Activated CD4-positive, alpha-beta memory T cell treated with anti-CD3 and anti-CD28 coated beads for 36 hours (primary cell): ENCODE results near the gene PSMC5. TPM values are rescaled to one million over a fixed set of nuclear protein-coding genes. Genes with fewer than 3 reads are reported as not detected.
"Not testable (repeated sequence)": the region's sequence is repeated elsewhere in the genome, so short reads cannot be mapped to it uniquely, and the experiment has no call there.

Source experiments
- CTCF ChIA-PET: fragments of 350-600 bp; sonication (Branson Sonifier 250); formaldehyde crosslinking; loops from one replicate; lab custom pipeline; 2021; ENCODE audit warnings: antibody characterized with exemption, inconsistent platforms; lab: Charles Lee
- POLR2A ChIA-PET: fragments of 350-600 bp; sonication (Branson Sonifier 250); formaldehyde crosslinking; loops from one replicate; lab custom pipeline; 2021; ENCODE audit warnings: antibody characterized with exemption; lab: Charles Lee
- DNase-seq: peaks from one replicate; pipeline ENCODE4 v3.0.0-alpha.2; 2020
- H3K27ac Mint-ChIP-seq: one replicate; pipeline ENCODE4 v1.8.0; 2021; ENCODE audit warnings: mixed read lengths
- H3K27me3 Mint-ChIP-seq: one replicate; pipeline ENCODE4 v1.8.0; 2021; ENCODE audit warnings: mixed read lengths
- H3K36me3 Mint-ChIP-seq: one replicate; pipeline ENCODE4 v1.8.0; 2021; ENCODE audit warnings: mixed read lengths
- H3K4me1 Mint-ChIP-seq: one replicate; pipeline ENCODE4 v1.8.0; 2021; ENCODE audit warnings: low read depth, mixed read lengths
- H3K4me3 Mint-ChIP-seq: one replicate; pipeline ENCODE4 v1.8.0; 2021; ENCODE audit warnings: mild to moderate bottlenecking, mixed read lengths
- H3K9me3 Mint-ChIP-seq: one replicate; pipeline ENCODE4 v1.8.0; 2021; ENCODE audit warnings: mixed read lengths
- intact Hi-C: fragments of 100-400 bp; cut with micrococcal nuclease; formaldehyde crosslinking; loops from one replicate; pipeline ENCODE4 v1.15.1; 2023
- total RNA-seq, 2 experiments: library from RNA; stranded (reverse); gene quantifications; one replicate each; pipeline ENCODE4 v1.2.3, GENCODE V29; 2021

PSMC5 gene
- total RNA-seq, 2 experiments from 2014 or later, result 165 to 171 TPM

DNA sequence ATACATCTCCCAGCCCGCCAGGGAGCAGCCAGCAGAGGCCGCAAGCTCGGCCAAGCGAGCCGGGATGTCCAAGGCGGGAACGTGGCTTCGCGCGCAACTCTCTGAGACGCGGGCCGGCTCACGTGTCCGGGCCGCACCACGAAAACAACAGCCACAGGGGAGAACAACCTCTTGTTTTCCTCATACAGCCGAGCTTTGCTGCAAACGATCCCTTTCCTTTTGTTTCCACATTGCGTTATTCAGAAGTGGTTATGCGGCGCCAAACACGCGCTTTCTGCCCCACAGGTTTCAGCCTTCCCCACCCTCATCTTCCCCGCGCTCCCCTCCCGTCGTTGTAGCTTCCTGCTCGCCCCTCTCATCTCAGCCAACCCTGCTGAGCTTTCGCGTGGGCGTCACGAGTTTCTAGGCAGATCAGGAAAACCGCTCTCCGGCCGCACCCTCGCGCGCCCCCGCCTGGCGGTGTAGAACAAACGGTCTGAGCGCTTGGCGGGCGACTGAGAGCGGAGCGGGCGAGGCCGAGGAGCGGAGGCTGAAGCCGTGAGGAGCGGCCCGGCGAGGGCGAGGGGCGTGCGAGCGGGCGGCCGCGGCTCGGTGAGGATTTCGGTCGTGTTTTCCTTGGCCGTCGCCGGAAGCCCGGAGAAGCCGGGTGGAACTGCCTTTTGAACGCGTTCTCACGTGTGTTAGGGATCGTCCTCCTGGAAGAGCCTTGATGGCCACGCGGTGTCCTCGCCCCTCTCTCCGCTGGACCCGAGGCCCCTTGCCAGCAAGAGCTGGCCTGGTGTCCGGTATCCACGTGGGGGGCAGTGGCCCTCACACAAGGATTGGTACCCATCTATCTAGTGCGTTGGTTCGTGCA is 21.8 kb downstream of the PSMC5 start:
- intact Hi-C loops, result no loop called here

DNA sequence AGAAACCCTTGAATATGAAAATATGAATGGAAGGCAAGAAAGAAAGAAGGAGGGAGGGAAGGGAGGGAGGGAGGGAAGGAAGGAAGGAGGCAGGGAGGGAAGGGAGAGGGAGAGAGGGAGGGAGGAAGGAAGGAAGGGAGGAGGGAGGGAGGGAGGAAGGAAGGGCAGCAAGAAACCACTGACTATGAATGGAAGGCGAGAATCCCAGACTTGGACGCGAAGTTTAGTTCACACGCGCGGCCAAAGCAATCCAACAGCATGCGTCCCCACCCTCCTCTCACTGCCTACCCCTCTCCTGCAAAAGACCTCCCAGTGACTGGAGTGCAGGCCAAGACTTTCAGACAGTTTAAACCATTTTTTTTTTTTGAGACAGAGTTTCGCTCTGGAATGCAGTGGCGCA is 23.2 kb downstream of the PSMC5 start:
- ChIA-PET POLR2A (no interaction called here), CTCF (interaction anchor here (0.8 to 7.0 kb wide), 2 partner anchors 10 to 16 kb away, joined by 4 to 42 read pairs; no protein-coding TSS in a partner anchor)
- Mint-ChIP-seq H3K9me3 (peaks cover 5% of the 10 kb centered on the region), H3K36me3 (no peaks in the 10 kb centered on the region), H3K27ac (no peak overlapping the region), H3K4me3 (no peak overlapping the region), H3K27me3 (no peaks in the 10 kb centered on the region), H3K4me1 (peaks cover 15% of the 10 kb centered on the region)
- no peak for DNase-seq
- intact Hi-C loops, result no loop called here

More for the DNA sequence above, 21.8 kb downstream of the PSMC5 start:
- no peaks in the 10 kb centered on the region for H3K36me3 Mint-ChIP-seq
- H3K4me3 Mint-ChIP-seq, result peak overlapping the region; percentile 59
- no peaks in the 10 kb centered on the region for H3K27me3 Mint-ChIP-seq
- H3K9me3 Mint-ChIP-seq, result peaks cover 5% of the 10 kb centered on the region
- POLR2A ChIA-PET, result interaction anchor here (0.7 to 1.1 kb wide), 3 partner anchors 8 to 171 kb away, joined by 3 to 5 read pairs (median 3); partner anchors contain the start of gene ICAM2
- peak overlapping the region; percentile 80 for H3K27ac Mint-ChIP-seq
- peaks cover 18% of the 10 kb centered on the region for H3K4me1 Mint-ChIP-seq
- CTCF ChIA-PET, result interaction anchor here (0.6 to 3.2 kb wide), 26 partner anchors 9 to 297 kb away, joined by 3 to 30 read pairs (median 4); partner anchors contain the start of genes CCDC47, DDX42, FTSJ3 and MAP3K3
- peak; percentile 98 for DNase-seq

DNA sequence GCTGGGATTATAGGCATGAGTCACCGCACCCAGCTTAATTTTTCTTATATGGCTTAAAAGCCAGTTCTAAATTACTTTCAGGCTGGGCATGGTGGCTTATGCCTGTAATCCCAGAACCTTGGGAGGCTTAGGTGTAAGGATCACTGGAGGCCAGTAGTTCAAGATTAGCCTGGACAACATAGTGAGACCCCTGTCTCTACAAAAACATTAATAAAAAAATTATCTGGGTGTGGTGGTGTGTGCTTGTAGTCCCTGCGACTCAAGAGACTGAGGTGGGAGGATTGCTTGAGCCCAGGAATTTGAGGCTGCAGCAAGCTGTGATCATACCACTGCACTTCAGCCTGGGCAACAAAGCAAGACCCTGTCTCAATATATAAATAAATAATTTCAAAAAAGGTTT is 26.0 kb downstream of the PSMC5 start:
- H3K9me3 Mint-ChIP-seq, result peaks cover under 1% of the 10 kb centered on the region
- intact Hi-C loops, result no loop called here
- H3K27me3 Mint-ChIP-seq, result no peaks in the 10 kb centered on the region
- DNase-seq, result no peak
- no peak overlapping the region for H3K27ac Mint-ChIP-seq
- ChIA-PET POLR2A (no interaction called here), CTCF (interaction anchor here (7.0 kb wide), 1 partner anchor 13 kb away, joined by 42 read pairs; no protein-coding TSS in a partner anchor)
- H3K36me3 Mint-ChIP-seq, result no peaks in the 10 kb centered on the region
- H3K4me3 Mint-ChIP-seq, result no peak overlapping the region
- peaks cover 7% of the 10 kb centered on the region for H3K4me1 Mint-ChIP-seq

DNA sequence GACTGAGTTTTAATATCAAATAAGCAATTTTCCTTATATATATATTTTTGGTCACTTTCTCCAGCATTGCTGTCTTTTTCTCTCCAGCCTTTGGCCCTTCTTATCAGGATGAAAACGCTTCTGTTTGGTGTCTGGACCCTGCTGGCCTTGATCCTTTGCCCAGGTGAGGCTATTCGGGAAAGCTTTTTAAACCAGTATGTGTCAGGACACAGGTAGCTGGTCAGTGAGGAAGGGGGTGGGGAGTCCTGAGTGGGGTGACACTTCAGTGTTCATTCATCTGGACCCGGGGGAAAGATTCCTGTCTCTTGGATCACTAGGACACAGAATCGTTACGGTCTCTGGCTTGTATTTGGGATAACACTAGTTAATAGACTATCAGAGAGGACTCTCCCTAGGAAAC is 27.5 kb downstream of the PSMC5 start:
- no peak overlapping the region for H3K27ac Mint-ChIP-seq
- DNase-seq, result no peak
- intact Hi-C loops, result no loop called here
- H3K27me3 Mint-ChIP-seq, result no peaks in the 10 kb centered on the region
- no peaks in the 10 kb centered on the region for H3K9me3 Mint-ChIP-seq
- H3K4me3 Mint-ChIP-seq, result no peak overlapping the region
- no peaks in the 10 kb centered on the region for H3K4me1 Mint-ChIP-seq
- ChIA-PET CTCF (interaction anchor here (1.0 to 7.0 kb wide), 2 partner anchors 12 to 279 kb away, joined by 7 to 42 read pairs; no protein-coding TSS in a partner anchor), POLR2A (no interaction called here)
- no peaks in the 10 kb centered on the region for H3K36me3 Mint-ChIP-seq

- Mint-ChIP-seq H3K27me3 (peaks cover 2% of the 10 kb centered on the region), H3K36me3 (no peaks in the 10 kb centered on the region), H3K27ac (no peak overlapping the region), H3K4me1 (no peaks in the 10 kb centered on the region), H3K9me3 (no peaks in the 10 kb centered on the region), H3K4me3 (no peak overlapping the region)
- intact Hi-C loops, result no loop called here
- no peak for DNase-seq
- CTCF ChIA-PET, result interaction anchor here (1.0 to 7.0 kb wide), 3 partner anchors 11 to 278 kb away, joined by 3 to 42 read pairs (median 7); no protein-coding TSS in a partner anchor
- POLR2A ChIA-PET, result no interaction called here
Measured at GRCh38 chr17:63855185-63855584, 28.0 kb downstream of the PSMC5 start.

DNA sequence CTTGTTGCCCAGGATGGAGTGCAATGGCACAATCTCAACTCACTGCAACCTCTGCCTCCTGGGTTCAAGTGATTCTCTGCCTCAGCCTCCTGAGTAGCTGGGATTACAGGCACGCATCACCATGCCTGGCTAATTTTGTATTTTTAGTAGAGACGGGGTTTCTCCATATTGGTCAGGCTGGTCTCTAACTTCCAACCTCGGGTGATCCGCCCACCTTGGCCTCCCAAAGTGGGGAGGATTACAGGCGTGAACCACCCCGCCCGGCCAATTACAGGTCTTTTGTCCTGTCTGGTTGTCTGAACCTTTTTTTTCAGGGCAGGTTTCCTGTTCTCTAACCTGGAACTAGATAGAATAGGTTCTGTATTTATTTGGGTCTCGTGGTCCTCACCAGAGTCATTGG is 29.2 kb downstream of the PSMC5 start:
- H3K4me1 Mint-ChIP-seq, H3K27me3 Mint-ChIP-seq, H3K27ac Mint-ChIP-seq, H3K36me3 Mint-ChIP-seq, POLR2A ChIA-PET, H3K9me3 Mint-ChIP-seq, DNase-seq, intact Hi-C loops, H3K4me3 Mint-ChIP-seq: not testable (repeated sequence)
- CTCF ChIA-PET, result interaction anchor here (0.7 to 7.0 kb wide), 2 partner anchors 10 to 259 kb away, joined by 3 to 42 read pairs; no protein-coding TSS in a partner anchor

DNA sequence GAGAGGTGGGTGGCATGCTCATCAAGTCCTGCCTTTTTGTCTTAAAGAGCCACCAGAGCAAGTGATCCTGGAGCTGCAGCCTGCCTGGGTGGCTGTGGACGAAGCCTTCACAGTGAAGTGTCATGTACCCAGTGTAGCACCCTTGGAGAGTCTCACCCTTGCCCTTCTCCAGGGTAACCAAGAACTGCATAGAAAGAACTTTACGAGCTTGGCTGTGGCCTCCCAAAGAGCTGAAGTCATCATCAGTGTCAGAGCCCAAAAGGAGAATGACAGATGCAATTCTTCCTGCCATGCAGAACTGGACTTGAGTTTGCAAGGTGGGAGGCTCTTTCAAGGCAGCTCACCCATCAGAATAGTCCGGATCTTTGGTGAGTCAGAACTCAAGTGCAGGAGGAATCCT is 32.0 kb downstream of the PSMC5 start:
- H3K27ac Mint-ChIP-seq, result no peak overlapping the region
- intact Hi-C loops, result no loop called here
- H3K27me3 Mint-ChIP-seq, result peaks cover 5% of the 10 kb centered on the region
- no peaks in the 10 kb centered on the region for H3K9me3 Mint-ChIP-seq
- ChIA-PET CTCF (interaction anchor here (1.0 to 3.5 kb wide), 2 partner anchors 8 to 11 kb away, joined by 4 to 19 read pairs; no protein-coding TSS in a partner anchor), POLR2A (interaction anchor here (0.8 to 1.3 kb wide), 2 partner anchors 10 to 18 kb away, joined by 3 to 4 read pairs; no protein-coding TSS in a partner anchor)
- H3K4me1 Mint-ChIP-seq, result no peaks in the 10 kb centered on the region
- H3K4me3 Mint-ChIP-seq, result no peak overlapping the region
- no peaks in the 10 kb centered on the region for H3K36me3 Mint-ChIP-seq
- no peak for DNase-seq

- H3K36me3 Mint-ChIP-seq, H3K27me3 Mint-ChIP-seq, H3K9me3 Mint-ChIP-seq, intact Hi-C loops, H3K4me1 Mint-ChIP-seq, H3K4me3 Mint-ChIP-seq, H3K27ac Mint-ChIP-seq, POLR2A ChIA-PET, DNase-seq: not testable (repeated sequence)
- CTCF ChIA-PET, result interaction anchor here (0.6 to 4.9 kb wide), 18 partner anchors 8 to 689 kb away, joined by 3 to 42 read pairs (median 4); partner anchors contain the start of gene SMARCD2
Measured at GRCh38 chr17:63866625-63867024, 39.4 kb downstream of the PSMC5 start.

GRCh38 chr17:63869491-63870291 is 42.5 kb downstream of the PSMC5 start:
- H3K4me1 Mint-ChIP-seq, H3K27ac Mint-ChIP-seq, H3K27me3 Mint-ChIP-seq, POLR2A ChIA-PET, H3K4me3 Mint-ChIP-seq, H3K36me3 Mint-ChIP-seq, DNase-seq, H3K9me3 Mint-ChIP-seq, intact Hi-C loops: not testable (repeated sequence)
- CTCF ChIA-PET, result interaction anchor here (1.6 to 1.9 kb wide), 2 partner anchors 9 to 21 kb away, joined by 5 to 8 read pairs; no protein-coding TSS in a partner anchor

DNA sequence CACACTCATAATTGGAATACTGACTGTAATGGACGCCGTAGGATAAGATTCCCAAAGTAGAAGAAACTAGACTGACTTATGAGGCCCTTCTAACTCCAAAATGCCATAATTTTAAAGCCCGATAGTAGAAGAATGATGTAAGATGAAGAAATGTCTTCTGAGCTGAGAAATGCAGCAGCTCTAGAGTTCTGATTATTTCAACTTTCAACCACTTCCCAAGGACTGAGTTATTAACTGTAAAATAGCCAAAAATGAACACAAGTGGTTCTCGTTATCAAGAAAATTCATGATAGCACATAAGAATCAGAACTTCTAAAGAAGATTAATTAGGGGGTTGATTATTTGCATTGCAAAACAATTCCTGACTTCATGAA is 43.0 kb downstream of the PSMC5 start:
- POLR2A ChIA-PET, H3K36me3 Mint-ChIP-seq, DNase-seq, H3K4me3 Mint-ChIP-seq, intact Hi-C loops, H3K27ac Mint-ChIP-seq, H3K27me3 Mint-ChIP-seq, H3K4me1 Mint-ChIP-seq, H3K9me3 Mint-ChIP-seq: not testable (repeated sequence)
- CTCF ChIA-PET, result interaction anchor here (0.7 to 1.9 kb wide), 3 partner anchors 10 to 32 kb away, joined by 3 to 8 read pairs (median 5); no protein-coding TSS in a partner anchor

GRCh38 chr17:63871646-63872365 is 44.6 kb downstream of the PSMC5 start:
- H3K9me3 Mint-ChIP-seq, H3K36me3 Mint-ChIP-seq, intact Hi-C loops, H3K4me1 Mint-ChIP-seq, H3K27ac Mint-ChIP-seq, POLR2A ChIA-PET, H3K4me3 Mint-ChIP-seq, H3K27me3 Mint-ChIP-seq, DNase-seq, CTCF ChIA-PET: not testable (repeated sequence)
